ENCODE measurements around the gene CFAP99.

DNA sequence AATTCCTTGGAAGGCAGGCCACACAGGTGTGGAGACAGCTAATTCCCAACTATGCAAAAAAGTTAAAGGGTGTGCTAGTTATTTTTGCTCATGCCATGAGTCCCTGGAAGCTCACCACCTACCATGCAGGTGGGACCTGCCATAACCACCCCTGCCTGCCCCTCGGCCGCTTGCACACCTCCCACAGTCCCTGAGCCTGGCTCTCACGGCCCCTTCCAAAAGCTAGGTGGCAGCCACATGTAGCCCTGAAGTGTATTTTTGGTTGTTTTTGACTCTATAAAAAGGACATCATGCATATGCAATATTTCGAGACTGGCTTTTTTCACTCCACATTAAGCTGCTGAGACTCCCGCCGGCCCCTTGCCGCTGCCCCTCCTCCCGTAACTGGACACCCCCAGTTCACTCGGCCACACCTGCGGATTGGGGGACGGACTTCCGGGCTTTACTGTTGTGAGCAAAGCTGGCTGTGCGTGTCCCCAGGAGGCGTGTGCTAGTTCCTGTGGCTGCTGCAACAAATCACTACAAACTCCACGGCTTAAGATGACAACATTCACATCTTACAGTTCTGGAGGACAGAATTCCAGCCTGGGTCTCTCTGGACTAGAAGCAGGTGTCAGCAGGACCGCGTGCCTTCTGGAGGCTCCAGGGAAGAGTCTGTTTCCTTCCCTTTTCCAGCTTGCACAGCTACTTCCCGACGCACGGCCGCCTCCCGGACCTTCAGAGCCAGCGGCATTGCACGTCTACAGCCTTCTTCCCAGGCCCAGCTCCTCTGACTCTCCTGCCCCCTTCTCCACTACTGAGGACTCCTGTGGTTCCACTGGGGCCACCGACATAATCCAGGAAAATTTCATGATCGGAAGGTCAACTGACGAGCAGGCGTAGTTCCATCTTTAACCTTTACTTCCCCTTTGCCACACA, 25.1 kb upstream of the CFAP99 start:
- TF ChIP-seq POLR2A (IDR thresholded peaks at IDR 0.05): no peak
- TF ChIP-seq, protein P1, sequence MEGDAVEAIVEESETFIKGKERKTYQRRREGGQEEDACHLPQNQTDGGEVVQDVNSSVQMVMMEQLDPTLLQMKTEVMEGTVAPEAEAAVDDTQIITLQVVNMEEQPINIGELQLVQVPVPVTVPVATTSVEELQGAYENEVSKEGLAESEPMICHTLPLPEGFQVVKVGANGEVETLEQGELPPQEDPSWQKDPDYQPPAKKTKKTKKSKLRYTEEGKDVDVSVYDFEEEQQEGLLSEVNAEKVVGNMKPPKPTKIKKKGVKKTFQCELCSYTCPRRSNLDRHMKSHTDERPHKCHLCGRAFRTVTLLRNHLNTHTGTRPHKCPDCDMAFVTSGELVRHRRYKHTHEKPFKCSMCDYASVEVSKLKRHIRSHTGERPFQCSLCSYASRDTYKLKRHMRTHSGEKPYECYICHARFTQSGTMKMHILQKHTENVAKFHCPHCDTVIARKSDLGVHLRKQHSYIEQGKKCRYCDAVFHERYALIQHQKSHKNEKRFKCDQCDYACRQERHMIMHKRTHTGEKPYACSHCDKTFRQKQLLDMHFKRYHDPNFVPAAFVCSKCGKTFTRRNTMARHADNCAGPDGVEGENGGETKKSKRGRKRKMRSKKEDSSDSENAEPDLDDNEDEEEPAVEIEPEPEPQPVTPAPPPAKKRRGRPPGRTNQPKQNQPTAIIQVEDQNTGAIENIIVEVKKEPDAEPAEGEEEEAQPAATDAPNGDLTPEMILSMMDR (IDR thresholded peaks at IDR 0.05): no peak

Data from uterus (tissue), 2 donors.